HG03066 (cell line): ENCODE measurements around the gene EPB41L4A.
"Not testable (repeated sequence)": the region's sequence is repeated elsewhere in the genome, so short reads cannot be mapped to it uniquely, and the experiment has no call there.

ENCODE experiments used
- ATAC-seq: cut with Tn5 transposase; IDR thresholded peaks from one replicate; pipeline ENCODE4 v1.9.1; 2021; ENCODE audit warnings: low read depth; ENCODE audit not compliant: unreplicated experiment

EPB41L4A gene

DNA sequence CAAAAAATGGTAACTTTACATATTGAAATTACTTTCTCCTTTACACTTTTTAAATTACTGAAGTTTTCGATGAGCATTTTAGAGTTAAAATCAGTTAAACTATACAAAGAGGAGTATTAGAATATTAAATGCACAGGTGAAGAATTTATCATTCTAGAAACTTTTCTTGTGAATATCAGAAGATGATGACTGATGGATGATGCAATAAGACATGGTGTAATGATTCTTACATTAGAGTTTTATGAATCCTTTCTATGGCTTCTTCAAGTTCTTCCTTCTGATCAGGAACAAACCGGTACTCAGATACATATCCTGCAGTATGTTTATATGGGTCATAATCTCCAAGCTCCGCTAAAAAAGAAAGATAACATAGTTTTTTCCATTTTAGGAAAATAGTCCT lies 154.4 kb downstream of the EPB41L4A start:
- ATAC-seq, result no peak

GRCh38 chr5:112264151-112264550 lies 154.9 kb downstream of the EPB41L4A start:
- ATAC-seq, result no peak

DNA sequence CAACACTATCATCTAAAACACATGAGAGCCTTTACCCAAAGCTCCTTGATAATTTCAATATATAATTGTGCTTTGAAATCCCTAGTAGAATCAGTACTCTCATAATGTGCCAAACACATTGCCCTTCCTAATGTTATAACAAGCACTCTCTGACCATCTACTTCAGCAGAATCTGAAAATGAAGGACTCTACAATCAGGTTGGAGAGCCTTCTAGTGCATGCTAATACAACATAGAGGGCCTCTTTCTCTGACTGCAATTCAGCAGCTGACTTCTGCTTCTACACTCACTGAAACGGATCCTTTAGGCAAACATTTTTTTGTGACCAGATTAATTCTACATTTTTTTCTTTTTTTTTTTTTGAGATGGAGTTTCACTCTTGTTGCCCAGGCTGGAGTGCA lies 155.6 kb downstream of the EPB41L4A start:
- ATAC-seq, result no peak

GRCh38 chr5:112258571-112258970 lies 160.5 kb downstream of the EPB41L4A start:
- no peak for ATAC-seq

DNA sequence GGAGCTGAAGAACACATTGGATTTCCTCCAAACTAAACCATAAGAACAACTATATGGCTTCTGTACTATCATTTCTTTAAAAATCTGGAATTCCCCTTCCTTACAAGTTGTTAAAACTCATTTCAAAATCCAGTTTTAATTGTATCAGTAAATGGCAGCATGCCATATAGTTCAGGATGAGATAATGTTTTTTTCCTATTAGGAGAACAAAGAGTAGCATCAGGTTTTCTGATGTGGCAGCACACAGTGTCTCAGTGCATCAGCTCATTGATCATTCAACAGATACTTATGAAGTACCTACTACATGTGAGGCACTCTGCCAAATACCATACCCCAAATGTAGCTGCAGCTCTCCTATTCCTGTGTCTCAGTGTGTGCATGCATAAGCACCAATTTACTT lies 161.1 kb downstream of the EPB41L4A start:
- ATAC-seq, result no peak

GRCh38 chr5:112257005-112257404 lies 162.1 kb downstream of the EPB41L4A start:
- no peak for ATAC-seq

DNA sequence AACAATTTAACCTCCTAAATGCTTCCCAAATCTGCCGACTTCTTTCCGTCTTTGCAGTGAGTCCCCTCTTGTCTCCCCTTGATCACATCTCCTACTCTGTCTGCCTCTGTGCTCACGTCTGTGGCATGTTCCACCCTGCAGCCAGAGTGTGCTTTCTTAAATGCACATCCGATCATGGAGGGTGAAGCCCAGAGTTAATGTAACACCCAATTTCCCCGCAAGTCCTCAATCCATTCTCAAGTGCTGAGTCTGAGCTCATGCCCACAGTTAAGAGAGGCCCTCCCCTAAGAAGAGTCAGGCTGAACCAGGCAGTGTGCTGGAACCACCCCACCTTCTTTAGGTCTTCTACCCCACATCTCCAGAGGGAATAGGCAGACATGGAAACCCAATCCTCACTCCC lies 164.8 kb downstream of the EPB41L4A start:
- ATAC-seq, result no peak

DNA sequence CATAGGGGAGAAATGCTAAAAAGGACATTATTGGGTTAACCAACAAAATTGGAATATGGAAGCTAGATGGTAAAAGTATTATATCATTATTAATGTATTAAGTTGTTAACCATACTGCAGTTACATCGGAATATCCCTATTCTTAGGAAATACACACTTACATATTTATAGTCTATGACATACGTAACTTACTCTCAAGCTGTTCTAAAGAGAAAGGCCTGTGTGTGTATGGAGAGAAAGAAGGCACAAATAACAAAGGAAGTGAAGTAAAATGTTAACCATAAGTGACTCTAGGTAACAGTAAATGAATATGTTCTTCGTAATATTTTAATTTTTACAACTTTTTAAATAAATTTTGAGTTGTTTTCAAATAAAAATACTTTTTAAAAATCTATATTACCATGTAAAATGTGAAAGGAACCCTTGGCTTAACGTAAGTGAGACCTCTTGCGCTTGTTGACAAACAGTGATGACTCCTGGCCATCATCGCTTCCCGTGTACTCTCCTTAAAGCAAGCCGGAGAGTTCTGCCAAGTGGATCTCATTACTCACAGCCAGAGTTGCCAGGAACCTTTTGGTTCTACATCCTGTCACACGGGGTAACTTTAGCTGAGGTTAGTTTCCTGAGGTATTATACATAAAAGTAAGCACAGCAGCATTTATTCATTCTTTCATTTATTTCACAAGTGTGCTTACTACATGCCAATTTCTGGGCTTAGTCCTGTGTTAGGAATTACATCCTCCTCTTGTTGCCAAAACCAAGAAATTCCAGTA lies 165.4 kb downstream of the EPB41L4A start:
- no peak for ATAC-seq

GRCh38 chr5:112250551-112250950 lies 168.5 kb downstream of the EPB41L4A start:
- no peak for ATAC-seq

- no peak for ATAC-seq
These were observed 170.5 kb downstream of the EPB41L4A start for GRCh38 chr5:112248623-112249022.

DNA sequence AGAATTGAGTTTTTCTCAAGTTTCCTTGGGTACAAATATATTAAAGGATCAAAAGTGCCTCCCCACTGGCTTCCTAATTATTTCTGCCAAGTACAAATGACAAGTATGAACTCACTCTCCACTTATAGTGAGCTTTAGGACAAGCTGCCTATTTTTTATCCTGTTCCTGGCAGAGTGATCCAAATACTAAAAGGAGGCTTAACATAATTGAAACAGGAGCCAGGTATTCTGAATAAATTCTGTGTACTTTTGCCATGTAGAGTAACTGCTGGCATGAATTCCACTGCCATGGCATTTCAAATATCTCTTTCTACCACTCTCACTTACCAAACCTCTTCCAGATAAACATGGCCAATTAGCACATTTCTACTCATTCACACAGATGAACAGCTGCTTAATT lies 171.1 kb downstream of the EPB41L4A start:
- ATAC-seq, result no peak

DNA sequence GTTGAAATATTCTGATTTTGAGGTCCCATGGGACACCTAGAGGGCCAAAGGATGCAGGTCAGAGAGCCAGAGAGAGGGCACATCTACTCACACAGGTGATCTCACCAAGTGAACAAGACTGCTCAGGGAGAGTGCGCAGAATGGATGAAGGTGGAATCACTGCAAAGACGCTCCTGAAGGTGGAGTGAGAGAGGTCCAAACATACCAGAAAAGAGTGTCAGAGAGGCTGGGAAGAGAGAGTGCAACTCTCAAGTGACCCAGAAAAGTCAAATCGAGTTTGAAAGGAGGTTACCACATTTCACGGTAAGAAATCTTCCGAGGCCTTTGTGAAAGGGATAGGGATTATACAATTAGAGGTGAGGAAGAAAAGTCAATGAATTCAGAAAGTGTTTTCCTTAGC lies 173.4 kb downstream of the EPB41L4A start:
- ATAC-seq, result no peak

DNA sequence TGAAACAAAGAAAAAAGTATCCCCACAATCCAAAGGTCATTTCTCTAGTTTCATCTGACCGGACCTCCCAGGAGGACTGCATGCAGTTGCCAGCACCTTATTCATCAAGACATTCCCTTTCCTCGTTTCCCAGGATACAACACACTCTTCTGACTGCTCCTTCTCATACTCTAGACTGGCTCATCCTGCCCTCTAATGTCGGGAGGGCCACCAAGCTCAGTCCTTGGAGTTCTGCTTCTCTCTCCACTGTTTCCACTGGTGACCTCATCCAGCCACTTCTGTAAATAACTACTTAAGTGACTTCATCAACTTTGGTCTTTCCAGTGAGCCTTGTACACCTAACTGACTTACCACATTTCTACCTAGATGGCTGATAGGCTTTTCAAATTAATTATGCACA lies 179.1 kb downstream of the EPB41L4A start:
- no peak for ATAC-seq

DNA sequence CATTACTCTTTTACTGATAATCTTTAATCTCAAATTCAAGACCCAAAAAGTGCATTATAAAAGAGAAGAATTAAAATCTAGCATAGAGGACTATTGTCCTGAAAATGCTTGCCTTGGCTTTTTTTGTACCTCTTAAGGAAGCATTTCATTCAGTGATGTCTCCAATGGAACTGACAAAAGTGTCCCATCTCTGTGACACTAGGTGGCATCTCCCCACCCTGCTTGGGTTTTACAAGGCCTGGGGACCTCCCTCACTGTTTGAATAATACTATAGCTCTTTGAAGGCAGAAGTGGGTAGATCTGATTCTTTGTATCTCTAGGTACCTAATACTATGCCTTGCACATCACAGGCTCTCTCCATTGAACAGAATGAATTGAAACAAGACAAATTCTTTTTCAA lies 180.6 kb downstream of the EPB41L4A start:
- no peak for ATAC-seq

DNA sequence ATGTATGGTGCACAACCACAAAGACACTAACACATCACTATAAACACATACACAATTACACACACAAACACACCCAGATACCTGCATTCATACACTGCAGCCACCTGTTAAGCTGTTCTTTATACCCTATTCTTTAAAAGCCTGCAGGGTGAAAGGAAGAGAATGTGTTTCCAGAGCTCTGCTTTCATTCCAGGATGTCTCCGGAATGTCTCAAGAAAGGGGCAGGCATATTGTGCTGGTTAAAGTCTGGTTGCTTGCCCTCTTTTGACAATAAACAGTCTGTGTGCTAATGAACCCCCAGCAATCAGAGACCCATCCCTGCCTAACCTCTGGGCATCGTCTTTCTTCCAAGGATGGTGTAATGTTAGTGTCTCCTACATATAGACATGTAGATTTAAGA lies 181.6 kb downstream of the EPB41L4A start:
- ATAC-seq, result no peak

DNA sequence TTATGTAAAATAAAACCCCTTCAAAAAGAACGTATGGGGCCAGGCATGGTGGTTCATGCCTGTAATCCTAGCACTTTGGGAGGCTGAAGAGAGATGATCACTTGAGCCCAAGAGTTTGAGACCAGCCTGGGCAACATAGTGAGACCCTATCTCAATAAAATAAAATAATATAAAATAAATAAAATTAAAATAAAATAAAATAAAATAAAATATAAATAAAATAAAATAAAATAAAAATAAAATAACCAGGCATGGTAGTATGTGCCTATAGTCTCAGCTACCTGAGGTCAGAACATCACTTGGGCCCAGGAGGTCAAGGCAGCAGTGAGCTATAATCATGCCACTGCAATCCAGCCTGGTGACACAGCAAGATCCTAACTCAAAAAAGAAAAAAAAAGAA lies 185.1 kb downstream of the EPB41L4A start:
- ATAC-seq, result no peak

GRCh38 chr5:112232667-112233066 lies 186.4 kb downstream of the EPB41L4A start:
- no peak for ATAC-seq

- ATAC-seq, result no peak
These were observed 188.5 kb downstream of the EPB41L4A start for GRCh38 chr5:112230606-112231005.

DNA sequence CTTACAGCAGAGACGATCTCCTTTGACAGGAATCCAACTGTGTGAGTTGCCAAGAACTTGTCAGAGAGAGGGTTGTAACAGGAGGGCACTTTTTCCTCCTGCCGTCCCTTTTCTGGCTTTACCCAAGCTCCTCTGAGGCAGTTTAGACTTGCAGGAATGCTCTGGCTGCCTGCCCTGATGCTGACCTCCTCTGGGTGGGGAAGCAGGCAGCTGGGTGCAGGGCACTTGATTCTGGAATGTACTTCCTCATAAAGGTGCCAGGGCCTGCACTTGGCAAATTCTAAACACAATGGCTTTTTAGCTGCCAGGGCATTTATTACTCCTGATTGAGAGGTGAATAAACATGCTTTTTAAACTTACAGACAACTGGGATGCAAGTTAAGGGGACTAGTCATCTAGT lies 190.4 kb downstream of the EPB41L4A start:
- no peak for ATAC-seq

GRCh38 chr5:112227911-112228631 lies 191.0 kb downstream of the EPB41L4A start:
- no peak for ATAC-seq

GRCh38 chr5:112226215-112226614 lies 192.9 kb downstream of the EPB41L4A start:
- ATAC-seq, result no peak

GRCh38 chr5:112222997-112223396 lies 196.1 kb downstream of the EPB41L4A start:
- not testable (repeated sequence) for ATAC-seq
